BJ (cell line): ENCODE results near the gene POGZ. TPM values are rescaled to one million over a fixed set of nuclear protein-coding genes. Genes with fewer than 3 reads are reported as not detected.

Source experiments
- CTCF ChIA-PET: fragments of 350-600 bp; formaldehyde crosslinking; extraction: SDS; loops from one replicate; lab custom pipeline; 2021; ENCODE audit warnings: antibody characterized with exemption, inconsistent platforms; lab: Yijun Ruan, JAX
- POLR2A ChIA-PET: fragments of 300-600 bp; sonication (Branson Sonifier 250); formaldehyde crosslinking; extraction: SDS; loops from one replicate; lab custom pipeline; 2021; ENCODE audit warnings: antibody characterized with exemption; lab: Charles Lee
- DNase-seq: peaks from one replicate; pipeline ENCODE4 v3.0.0-alpha.2; 2011; ENCODE audit warnings: low read depth
- H3K27me3 ChIP-seq: 2 replicates; pipeline ENCODE4 v1.6.0; 2011; ENCODE audit warnings: low read length; ENCODE audit not compliant: control insufficient read depth, insufficient read depth
- H3K36me3 ChIP-seq: 2 replicates; pipeline ENCODE4 v1.5.1; 2011; ENCODE audit warnings: low read length; ENCODE audit not compliant: control insufficient read depth, insufficient read depth
- H3K4me3 ChIP-seq: 2 replicates; pipeline ENCODE4 v1.5.1; 2011; ENCODE audit warnings: low read depth, mild to moderate bottlenecking, control low read depth, low read length
- CTCF ChIP-seq: IDR thresholded peaks from 2 replicates; pipeline ENCODE4 v1.5.1; 2011; ENCODE audit warnings: low read depth, mild to moderate bottlenecking, control low read depth, inconsistent platforms, low read length, moderate library complexity; ENCODE audit not compliant: insufficient read depth
- polyA plus RNA-seq: library from polyadenylated mRNA; depleted of rRNA; stranded (reverse); fragments of >200 nt; gene quantifications from 2 replicates; pipeline ENCODE4 v1.2.3, GENCODE V29; 2011

Gene POGZ
- polyA plus RNA-seq, 1 experiment = 37.1 TPM

GRCh38 chr1:151502859-151503780 is 43.8 kb upstream of the POGZ start:
- Histone ChIP-seq H3K36me3 (no peaks in the 10 kb centered on the region), H3K27me3 (peaks cover 11% of the 10 kb centered on the region; the same call in 1 of the 2 replicates), H3K4me3 (no peak overlapping the region)
- POLR2A ChIA-PET = no interaction called here
- CTCF ChIA-PET = interaction anchor here (0.6 to 1.4 kb wide), 4 partner anchors 8 to 264 kb away, joined by 3 to 4 read pairs (median 3); no protein-coding TSS in a partner anchor
- TF ChIP-seq CTCF = no peak
- DNase-seq = no peak

GRCh38 chr1:151502035-151502700 is 42.9 kb upstream of the POGZ start:
- POLR2A ChIA-PET = no interaction called here

GRCh38 chr1:151501474-151501873 is 42.2 kb upstream of the POGZ start:
- DNase-seq = no peak
- peak; percentile 23; the same call in 1 of the 2 replicates for TF ChIP-seq CTCF
- POLR2A ChIA-PET = no interaction called here
- H3K4me3 ChIP-seq = no peak overlapping the region
- CTCF ChIA-PET = interaction anchor here (0.5 kb wide), 1 partner anchor 129 kb away, joined by 3 read pairs; no protein-coding TSS in a partner anchor
- no peaks in the 10 kb centered on the region for H3K36me3 ChIP-seq
- peaks cover 11% of the 10 kb centered on the region; the same call in 1 of the 2 replicates for H3K27me3 ChIP-seq

More at GRCh38 chr1:151502035-151502700, 42.9 kb upstream of the POGZ start:
- H3K27me3 ChIP-seq = peaks cover 11% of the 10 kb centered on the region; the same call in 1 of the 2 replicates
- no peak for TF ChIP-seq CTCF
- H3K36me3 ChIP-seq = no peaks in the 10 kb centered on the region
- H3K4me3 ChIP-seq = no peak overlapping the region
- DNase-seq = no peak
- CTCF ChIA-PET = interaction anchor here (0.5 to 1.4 kb wide), 4 partner anchors 12 to 265 kb away, joined by 3 to 4 read pairs (median 3); no protein-coding TSS in a partner anchor

GRCh38 chr1:151499930-151500329 is 40.6 kb upstream of the POGZ start:
- DNase-seq = no peak
- Histone ChIP-seq H3K27me3 (peaks cover 11% of the 10 kb centered on the region; the same call in 1 of the 2 replicates), H3K4me3 (no peak overlapping the region), H3K36me3 (no peaks in the 10 kb centered on the region)
- CTCF ChIA-PET = no interaction called here
- POLR2A ChIA-PET = no interaction called here
- TF ChIP-seq CTCF = no peak

DNA sequence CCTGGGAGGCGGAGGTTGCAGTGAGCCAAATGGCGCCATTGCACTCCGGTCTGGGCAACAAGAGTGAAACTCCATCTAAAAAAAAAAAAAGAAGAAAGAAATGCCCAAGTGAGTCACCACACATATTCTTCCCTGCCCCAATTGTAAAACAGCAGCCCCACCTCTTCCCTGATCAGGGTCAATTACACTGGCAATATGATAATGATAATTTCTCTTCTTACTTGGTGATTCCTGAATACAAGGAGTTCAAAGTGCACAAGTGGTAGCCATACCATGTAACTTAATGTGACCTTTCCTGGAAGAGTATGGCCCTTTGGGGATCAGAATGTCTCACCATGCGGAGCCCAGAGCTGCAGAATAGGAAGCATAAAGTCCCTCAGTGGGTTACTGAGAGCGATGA is 40.1 kb upstream of the POGZ start:
- POLR2A ChIA-PET = no interaction called here
- TF ChIP-seq CTCF = no peak

More for the DNA sequence above, 40.1 kb upstream of the POGZ start:
- H3K36me3 ChIP-seq = no peaks in the 10 kb centered on the region
- DNase-seq = no peak
- peaks cover 11% of the 10 kb centered on the region; the same call in 1 of the 2 replicates for H3K27me3 ChIP-seq
- CTCF ChIA-PET = no interaction called here
- no peak overlapping the region for H3K4me3 ChIP-seq
